Superior temporal gyrus (tissue), 1 donor: ENCODE results near the gene APP.
"Not testable (repeated sequence)": the region's sequence is repeated elsewhere in the genome, so short reads cannot be mapped to it uniquely, and the experiment has no call there.

Experiments
- DNase-seq: peaks from one replicate; pipeline ENCODE4 v3.0.0-alpha.2; 2016; ENCODE audit errors: extremely low spot score

Gene APP

GRCh38 chr21:26164311-26164710 is 6.3 kb downstream of the APP start:
- DNase-seq: no peak

DNA sequence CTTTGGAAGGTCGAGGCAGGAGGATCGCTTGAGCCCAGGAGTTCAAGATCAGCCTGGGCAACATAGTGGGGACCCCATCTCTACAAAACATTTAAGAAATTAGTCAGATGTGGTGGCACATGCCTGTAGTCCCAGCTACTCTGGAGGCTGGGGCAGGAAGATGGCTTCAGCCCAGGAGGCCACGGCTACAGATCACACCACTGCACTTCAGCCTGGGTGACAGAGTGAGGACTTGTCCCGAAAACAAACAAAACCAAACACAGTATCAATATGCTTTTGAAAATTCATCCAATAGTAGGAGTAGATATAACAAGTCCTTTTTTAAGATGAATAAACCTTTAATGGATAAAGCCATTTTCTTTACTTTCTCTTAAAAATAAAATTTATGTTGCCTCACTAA is 8.5 kb downstream of the APP start:
- no peak for DNase-seq

DNA sequence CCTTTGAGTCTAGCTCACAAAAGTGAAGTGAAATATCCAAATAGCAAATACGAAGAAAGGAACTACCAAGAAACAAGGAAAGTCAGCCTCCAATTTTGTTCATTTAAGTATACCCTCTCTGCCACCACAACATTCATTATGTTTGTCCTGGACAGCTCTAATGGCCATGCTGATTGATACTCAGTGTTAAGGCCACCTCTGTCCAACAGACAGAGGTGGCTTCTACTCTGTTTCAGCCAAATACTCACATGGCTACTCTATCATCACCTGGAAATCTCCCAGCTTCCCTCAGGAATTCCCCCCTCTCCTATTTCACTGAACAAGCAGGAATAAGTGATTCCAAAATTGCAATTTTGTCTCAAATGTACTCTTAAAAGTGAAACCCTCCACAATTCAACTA is 10.7 kb downstream of the APP start:
- DNase-seq: no peak

- DNase-seq: no peak
Measured at GRCh38 chr21:26157801-26158200, 12.8 kb downstream of the APP start.

GRCh38 chr21:26154753-26155152 is 15.8 kb downstream of the APP start:
- no peak for DNase-seq

- DNase-seq: no peak
Measured at GRCh38 chr21:26153758-26154157, 16.8 kb downstream of the APP start.

DNA sequence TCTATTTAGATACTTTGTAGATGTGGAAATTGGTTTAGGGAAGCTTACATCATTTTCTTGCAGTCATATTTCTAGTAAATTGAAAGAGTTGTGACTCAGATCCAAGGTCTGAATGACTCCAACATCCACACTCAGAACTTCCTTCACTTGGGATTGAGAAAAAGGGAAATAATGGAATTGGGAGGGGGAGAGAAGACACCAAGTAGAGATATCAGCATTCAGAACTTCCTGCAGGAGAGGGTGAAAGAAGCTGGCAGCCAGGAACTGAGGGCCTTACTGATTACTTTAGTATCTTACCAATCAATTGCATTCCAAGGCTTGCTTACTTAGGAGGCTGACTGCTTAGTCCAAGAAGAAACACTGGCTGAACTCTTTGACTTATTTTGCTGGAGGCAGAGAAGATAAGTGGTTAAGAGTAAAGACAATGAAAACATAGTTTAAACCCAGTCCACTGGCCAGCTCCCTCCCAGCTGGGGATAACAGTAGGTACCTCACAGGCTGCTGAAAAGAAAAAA is 21.7 kb downstream of the APP start:
- no peak for DNase-seq

DNA sequence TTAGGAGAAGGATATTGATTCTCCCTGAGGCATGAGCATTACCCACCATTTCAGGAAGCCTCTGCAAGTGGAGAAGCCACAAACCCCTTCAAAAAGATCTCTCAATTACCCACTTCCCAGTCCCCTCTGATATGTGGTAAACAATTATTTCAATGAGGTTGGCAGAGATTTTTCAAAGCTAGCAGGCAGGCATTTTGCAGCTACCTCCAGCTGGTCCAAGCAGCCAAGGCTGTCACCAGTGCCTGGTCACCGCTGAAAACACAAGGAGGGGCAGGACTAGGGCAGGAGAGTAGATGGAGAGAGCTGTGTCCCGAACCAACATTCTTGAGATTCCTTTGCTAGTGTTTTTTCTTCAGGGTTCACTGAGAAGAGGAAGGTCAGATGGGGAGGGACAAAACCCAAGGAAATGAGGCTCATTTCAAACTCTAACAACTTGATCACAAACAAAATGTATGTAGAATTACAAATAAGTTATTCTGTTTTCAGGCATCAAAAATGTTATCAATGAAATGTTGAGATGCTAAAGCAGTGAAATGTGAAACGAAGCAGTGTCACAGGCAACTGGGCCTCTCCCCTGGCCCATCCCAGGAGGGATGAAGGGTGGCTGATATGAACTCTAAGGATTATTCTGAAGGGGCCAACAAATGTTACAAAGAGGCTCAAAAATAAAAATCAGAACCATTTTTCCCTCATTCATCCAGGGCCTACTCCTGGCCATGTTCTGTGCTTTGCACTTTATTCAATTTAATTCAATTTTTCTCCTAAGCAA is 22.3 kb downstream of the APP start:
- no peak for DNase-seq

DNA sequence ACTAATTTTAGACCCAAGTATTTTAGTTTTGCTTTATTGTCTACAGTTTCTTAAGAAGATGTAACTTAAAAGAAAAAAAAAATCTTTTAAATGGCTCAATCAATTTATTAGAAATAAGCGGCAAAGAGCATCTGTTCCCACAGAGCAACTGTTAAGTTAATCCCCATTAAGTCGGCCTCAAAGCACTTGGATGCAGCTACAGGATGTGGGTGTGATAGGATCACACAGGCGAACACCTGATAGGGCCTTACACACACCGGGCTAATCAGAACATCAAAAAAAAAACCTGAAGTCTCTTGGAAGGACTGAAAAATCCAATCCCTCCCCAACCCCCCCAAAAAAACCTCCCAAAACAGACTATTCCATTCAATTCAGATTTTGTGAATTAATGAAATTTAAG is 23.0 kb downstream of the APP start:
- no peak for DNase-seq

DNA sequence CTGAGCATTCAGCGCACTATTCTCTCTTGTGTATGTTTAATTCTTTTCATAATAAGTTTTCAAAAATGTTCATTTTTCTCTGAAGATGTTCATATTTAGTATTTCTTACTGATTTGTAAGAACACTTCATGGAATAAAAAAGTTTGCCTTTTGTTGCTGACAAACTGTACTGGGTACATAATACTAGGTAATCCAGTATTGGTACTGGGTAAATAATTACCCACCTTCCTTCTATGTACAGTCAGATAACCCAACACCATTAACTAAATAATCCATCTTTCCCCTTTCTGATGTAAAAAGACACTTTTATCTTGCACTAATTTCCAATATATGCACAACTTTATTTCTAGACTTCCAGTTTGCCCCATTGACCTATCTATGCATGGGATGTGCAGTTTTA is 23.9 kb downstream of the APP start:
- DNase-seq: no peak

- no peak for DNase-seq
Measured at GRCh38 chr21:26144031-26144430, 26.5 kb downstream of the APP start.

- no peak for DNase-seq
Measured at GRCh38 chr21:26142363-26142762, 28.2 kb downstream of the APP start.

DNA sequence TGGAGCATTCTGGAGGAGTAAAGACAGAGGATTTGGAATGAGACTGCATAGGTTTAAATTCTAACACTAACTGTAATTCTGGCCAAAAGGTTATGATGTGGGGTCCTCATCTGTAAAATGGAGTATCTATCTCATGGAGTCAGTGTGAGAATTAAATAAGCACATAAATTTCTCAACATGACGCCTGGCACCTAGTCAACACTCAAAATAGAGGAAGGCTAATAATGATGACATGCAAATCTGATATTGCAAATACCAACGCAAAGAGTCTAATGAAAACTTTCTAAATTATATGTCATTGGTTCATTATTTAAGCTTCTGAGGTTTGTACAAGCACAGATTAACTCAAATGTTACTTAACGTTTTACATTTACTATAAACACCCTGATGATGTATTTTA is 29.6 kb downstream of the APP start:
- DNase-seq: no peak

DNA sequence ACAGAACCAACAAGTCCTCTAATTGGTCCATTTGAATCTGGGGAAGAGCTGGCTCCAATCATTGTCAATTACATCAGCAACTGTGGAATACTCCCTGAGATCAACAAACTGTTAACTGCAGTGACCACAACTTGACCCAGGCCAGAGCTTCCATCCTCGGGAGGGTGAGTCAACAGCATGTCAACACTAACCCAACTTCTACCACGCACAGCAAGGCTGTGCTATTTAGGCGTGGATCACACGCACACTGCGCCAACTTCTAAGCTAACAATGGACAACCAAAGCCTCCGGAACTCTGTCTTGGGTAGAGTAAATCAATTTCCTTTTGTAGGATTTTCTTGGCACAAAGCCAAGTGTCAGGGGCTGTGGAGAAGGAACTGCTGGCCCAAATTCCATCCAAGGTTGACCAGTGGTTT is 30.4 kb downstream of the APP start:
- DNase-seq: no peak

GRCh38 chr21:26138615-26139257 is 31.8 kb downstream of the APP start:
- no peak for DNase-seq

DNA sequence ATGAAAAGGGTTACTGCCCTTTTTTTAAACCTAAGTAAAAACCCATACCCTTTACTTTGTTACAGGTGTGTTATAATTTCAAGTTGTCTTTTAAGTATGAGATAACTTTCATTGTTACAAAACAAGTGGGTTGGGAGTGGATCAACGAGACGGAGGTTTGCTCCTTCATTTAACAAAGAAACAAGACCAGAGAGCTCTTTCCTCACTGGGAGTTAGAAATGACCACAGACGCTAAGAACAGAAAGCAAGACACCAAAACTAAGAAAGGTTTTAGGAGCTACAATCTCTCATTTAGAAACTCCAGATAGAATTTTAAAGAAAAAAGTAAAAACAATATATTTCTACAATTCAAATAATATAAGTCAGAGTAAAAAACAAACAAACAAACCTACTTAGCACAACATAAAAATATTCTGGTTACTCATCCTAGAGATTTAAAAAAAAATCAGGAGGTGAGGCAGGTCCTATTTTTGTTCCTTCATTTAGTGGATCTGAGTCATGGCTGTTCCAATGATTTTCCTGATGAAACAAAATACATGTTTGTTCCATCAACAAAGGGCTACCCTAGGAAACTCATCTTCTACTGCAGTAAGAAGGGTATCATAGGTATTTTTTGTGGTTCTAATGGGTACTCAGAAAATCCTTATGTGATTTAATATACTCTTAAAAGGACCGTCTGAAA is 33.0 kb downstream of the APP start:
- DNase-seq: no peak

GRCh38 chr21:26136671-26137070 is 33.9 kb downstream of the APP start:
- no peak for DNase-seq

- no peak for DNase-seq
Measured at GRCh38 chr21:26135520-26135919, 35.0 kb downstream of the APP start.

DNA sequence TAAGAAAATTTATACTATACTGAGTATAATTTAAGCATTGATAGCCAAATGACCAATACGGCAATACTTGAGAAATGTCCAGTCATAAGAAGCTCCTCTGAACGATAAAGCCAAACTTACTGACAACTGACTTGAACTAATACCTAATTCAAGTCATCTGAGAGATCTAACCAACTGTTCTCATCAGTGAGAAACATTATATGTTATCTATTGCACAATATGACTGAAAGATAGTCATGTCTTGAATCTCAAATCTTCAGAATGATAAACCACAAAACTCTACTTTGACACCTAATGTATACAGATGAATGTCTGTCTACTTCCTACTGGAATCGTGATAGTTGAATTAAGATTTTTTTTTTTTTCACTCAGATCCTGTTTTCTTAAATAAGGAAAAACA is 39.0 kb downstream of the APP start:
- DNase-seq: no peak

DNA sequence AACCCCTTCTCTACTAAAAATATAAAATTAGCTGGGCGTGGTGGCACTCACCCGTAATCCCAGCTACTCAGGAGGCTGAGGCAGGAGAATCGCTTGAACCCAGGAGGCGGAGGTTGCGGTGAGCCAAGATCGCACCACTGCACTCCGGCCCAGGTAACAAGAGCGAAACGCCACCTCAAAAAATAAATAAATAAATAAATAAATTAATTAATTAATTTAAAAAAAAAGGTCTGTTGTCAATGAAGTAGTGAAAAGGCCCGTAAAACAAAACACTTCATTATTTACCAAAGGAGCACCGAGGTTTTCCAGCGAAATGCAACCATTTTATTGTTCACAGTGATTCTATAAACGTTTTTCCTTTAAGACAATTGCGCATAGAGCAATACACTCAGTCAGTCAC is 39.5 kb downstream of the APP start:
- not testable (repeated sequence) for DNase-seq

DNA sequence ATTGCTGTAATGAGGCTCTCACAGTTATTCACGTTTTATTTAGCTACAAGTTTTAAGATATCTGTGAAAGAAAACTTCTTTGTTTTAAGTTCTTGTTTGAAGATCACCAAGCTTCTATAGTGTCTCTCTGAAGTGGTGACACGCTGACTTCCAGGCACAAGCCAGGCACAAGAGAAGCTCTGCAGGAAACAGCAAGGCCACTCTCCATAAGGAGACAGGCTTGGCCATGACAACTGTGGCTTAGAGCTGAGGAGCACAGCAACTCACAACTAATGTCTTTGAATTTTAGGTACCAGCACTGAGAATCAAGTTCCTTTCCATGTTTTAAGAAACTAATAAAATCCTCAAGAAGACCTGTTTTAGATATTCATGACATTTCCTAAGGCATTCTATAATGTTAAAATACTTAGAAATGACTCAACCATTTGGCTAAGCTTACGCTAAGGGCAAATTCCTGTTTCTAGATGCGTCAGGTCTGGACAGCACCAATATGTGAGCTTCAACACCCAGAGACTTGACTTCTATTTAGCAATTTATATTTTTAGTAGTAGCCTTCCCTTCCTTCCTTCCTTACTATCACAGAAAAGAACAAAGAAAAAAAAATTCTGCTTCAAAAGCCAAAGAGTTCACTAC is 40.2 kb downstream of the APP start:
- DNase-seq: no peak

DNA sequence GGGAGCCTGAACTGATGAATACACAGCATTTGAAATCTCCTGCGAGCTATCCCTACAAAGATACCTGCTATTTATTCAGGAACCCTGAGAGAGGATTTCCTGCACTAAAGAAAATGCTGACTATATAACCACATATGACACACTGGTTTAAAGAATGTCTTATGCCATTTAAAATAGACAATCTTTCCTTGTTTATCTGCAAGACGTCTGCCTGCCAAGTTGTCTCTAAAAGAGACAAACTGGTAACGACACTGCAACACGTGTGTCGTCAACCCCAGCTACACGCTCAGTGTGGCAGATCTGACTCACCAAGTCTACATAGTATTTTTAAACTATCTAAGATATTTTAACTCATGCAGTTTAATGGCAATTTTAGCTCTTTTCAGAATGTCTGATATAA is 42.7 kb downstream of the APP start:
- peak; percentile 75 for DNase-seq
